RCC 7860 (cell line): ENCODE data around the gene KLF7.

Experiments used
- DNase-seq: peaks from one replicate; pipeline ENCODE4 v3.0.0-alpha.2; 2015; ENCODE audit warnings: low spot score
- FAIRE-seq: peaks from 2 replicates; lab custom pipeline; 2012; peaks lifted over from hg19 to GRCh38; lab: Jason Lieb, UNC

Gene KLF7

DNA sequence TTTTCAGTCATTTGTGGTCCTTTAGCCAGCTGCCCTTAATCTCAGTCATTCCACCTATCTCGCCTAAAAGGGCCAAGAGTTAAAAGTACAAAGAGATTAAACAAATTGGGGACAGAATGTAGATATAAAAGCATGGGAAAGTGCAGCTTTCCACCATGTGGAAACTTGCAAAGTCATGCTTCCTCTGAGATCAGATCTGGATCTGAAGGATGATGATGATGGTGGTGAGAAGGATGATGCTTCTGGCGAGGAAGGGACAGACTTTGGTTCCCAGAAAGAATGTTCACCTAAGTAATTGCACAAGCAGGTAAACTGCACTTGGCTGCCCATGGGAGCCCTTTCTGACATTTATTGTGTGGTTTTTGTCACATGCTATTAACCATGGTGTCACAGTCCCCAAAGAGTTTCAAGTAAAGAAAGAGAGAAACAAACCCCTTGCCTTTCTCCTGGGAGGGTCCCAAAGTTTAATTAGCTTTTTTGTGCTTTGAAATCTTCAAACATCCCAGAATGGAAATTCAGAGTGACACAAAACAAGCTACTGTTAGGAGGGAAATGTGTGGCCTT, 34.7 kb downstream of the KLF7 start:
- DNase-seq (no peak), FAIRE-seq (no peak)

DNA sequence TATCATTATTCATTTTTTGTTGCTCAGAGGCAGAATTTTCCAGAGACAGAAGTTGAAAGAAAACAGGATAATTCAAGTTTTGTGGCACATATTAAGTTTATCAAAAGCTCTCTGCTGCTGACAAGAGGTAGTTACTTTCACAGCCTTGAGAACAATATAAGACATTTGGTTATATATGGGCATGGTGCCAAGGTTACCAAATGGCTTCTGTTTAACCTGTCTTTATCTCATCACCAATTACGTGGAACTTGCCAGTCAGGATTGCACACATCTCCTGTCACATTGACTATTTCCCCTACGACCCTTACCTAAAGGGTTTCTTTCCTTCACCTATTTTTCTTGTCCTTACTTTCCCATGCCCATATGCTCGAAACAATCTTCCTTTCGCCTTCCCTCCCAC, 35.9 kb downstream of the KLF7 start:
- FAIRE-seq, result no peak
- no peak for DNase-seq

DNA sequence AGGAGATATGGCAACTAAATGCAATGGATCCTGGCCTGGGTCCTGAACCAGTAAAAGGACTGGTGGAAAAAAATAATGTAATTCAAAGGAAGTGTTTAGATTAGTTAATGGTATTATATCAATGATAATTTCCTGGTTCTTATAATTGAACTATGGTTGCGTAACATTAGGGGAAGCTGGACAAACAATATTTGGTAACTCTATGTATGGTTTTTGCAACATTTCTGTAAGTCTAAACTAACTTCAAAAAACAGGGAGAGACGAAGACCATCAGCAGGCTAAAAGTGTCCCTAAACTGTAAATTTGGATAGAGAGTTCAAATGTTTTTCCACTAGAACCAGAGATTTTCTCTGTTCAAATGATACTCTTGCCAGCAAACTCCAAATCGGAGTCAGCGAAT, 36.9 kb downstream of the KLF7 start:
- no peak for DNase-seq
- FAIRE-seq, result no peak

DNA sequence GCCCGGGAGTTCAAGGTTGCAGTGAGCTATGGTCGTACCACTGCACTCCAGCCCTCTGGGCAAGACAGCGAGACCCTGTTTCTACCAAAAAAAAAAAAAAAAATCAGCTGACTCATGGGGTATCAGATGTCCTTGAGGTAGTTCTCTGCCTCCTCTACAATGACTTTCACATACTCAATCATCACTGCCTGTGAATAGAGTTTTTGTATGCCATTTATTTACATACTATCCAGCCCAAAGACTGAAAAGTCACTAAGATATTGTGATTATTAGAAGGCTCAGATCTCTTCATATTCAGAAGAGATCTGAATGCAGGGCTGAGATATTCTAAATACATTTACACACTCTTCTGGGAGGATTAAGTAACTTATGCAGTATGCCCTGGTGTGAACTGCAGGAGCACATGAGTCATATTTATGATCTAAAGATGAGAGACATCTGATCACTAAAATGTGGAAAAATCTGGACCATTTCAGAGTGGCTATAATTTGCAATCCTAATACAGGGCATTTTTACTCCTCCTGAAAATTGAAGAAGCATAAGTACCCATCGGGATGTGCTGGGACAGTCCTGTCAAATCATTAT, 38.9 kb downstream of the KLF7 start:
- peak; percentile 11 for FAIRE-seq
- no peak for DNase-seq

DNA sequence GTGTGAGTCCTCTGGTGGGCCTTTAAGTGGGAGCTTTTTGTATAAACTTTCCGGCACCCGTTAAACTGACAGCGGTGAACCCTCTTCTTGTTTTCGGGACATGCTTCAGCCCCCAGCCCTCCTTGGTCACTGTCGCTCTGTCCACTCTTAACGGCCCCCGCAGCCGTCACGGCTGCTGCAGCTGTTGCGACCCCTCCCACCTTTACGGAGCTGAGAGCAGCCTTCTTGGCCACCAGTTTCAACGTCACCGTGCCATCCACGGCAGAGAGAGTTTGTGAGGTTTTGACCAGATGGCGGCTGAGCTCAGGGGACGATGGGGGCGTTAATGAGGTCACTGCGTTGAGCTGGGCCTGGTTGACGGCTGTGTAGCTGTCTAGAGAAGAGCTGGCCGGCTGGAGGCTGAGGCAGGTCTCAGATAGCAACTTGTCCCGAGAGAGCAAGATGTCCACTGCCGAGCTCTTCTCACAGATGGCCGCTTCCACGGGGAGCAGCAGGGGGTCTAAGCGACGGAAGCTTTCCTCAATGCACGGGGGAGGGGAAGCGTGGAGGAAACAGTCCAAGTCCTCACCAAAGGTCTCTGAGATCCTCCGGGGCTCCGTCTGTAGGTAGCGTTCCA, 41.9 kb downstream of the KLF7 start:
- FAIRE-seq, result no peak

DNA sequence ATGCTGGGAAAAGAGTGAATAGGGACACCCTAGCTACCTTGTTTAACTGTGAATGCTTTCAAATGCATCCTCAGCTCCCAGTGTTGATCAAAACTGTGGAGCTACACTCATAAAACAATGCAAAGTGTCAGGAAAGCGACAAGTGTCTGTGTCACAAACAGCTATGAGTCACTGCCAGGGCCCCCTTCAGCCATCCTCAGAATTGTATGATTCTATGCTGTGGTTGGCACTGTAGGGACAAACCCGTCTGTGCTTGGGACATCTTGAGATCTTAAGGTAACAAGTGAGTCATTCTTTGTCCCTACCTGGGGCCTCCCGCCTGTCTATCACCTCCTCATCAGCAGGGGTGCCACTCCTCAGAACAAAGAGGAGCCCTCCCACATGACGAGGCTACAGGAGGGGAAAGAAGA, 42.4 kb downstream of the KLF7 start:
- no peak for DNase-seq

More for the DNA sequence above, 41.9 kb downstream of the KLF7 start:
- DNase-seq, result no peak

DNA sequence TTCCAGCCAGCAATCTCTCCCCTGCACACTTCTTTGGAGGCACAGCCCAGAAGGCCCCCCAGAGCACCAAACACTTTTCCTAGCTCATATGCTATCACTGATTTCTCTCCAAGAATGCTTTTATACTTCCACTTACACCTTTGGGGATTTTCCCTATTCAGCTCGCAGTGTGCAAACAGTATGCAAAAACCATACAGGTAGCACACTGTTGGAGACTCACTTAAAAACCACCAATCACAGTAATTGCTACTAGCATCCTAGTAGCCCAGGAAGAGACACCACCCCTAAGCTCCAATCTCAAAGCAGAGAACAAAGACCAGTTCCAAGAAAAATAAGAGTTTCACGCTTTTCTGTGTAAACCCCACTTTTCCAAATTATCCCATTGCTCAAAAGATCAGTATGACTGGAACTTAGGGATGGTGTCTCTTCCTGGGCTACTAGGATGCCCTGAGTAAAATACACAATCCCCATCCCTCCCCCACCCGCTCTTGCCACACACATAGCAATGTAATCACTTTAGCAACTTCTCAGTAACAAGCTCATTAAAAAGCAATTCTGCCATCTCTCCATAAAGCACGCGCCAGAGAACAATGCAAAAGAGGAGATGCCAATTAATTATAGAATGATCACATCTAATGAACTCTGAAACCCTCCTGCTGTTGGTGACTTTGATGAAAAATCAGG, 43.0 kb downstream of the KLF7 start:
- DNase-seq, result no peak
- no peak for FAIRE-seq

More for the DNA sequence above, 42.4 kb downstream of the KLF7 start:
- no peak for FAIRE-seq

DNA sequence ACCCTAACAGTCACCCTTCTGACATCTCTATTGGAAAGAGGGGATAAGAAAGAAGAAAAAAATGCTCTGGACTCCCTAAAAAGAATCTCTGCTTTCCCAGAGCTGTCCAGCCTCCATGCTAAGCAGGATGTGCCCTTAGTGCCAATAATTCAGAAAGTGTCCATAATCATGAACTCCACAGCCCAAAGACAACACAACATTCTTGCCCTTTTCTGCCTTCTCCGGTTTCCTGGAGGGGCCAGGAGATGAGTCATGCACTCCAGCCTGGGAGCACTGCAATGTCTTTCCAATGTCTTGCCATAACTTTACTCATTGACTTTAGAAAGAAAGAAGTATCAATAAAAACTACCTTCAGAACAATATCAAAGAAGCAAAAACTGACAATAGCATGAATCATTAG, 44.0 kb downstream of the KLF7 start:
- DNase-seq, result peak; percentile 54
- FAIRE-seq, result peak; percentile 85

DNA sequence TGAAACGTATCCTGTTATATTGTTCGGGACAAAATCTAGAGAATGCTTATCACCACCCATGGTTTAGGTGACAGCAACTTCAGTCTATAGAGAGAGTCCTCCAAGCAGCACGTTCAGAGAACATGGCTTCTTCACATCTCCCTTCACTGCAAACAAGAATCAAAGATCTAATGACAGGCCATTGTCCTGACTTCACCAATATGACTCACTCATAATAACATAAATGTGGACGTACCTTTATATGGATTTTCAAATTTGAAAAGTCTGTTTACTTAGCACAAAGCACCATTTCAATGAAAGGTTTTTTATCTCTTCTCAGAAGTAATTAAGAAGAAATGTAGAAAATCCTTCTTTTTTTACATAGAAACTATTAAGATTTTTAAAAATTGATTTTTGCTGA, 46.7 kb downstream of the KLF7 start:
- no peak for DNase-seq
- no peak for FAIRE-seq

DNA sequence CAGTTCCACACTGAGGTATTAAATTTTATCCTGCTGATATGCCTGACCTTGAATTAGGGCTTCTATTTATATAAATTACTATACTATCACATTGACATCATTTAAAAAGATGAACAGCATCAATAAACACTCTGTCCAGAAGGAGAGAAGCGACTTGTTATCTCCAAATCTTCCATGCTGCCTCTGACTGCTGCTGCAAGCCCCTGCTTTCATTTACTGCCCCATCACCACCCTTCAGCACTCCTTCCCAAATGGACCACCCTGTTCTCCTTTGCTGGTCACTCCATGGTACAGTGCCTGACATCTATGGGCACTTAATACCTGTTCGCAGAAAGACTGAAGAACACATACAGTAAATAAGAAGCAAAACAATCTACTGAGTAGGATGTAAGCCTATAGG, 48.1 kb downstream of the KLF7 start:
- DNase-seq, result no peak
- FAIRE-seq, result no peak

DNA sequence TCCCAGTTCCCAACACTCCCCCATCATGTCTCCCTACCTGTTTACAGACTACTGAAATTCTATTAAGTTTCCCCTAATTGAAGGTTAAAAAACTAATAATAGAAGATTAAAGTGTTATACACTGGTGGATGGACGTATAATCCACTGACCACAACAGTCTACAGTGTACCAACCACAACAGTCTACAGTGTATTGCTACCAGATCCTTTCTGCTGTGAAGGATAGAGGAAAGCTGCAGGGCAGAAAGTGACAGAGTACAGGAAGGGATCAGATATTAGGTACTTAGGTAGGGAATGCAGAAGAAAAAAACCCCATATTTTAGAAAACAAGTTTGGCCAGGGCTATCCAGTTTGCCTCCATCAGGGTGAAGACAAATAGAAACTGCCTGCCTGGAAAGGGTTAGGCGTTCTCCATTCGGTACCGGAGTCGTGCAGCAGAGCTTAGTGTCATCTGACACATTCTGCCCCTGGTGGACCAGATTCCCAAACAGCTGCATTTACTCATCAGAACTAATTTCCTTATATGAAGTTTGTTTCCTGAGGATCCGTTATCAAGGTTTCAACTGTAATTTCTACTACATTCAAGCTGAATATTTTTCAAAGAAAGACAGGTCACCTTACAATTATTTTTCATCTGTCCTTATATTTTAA, 49.9 kb downstream of the KLF7 start:
- DNase-seq, result no peak
- no peak for FAIRE-seq

DNA sequence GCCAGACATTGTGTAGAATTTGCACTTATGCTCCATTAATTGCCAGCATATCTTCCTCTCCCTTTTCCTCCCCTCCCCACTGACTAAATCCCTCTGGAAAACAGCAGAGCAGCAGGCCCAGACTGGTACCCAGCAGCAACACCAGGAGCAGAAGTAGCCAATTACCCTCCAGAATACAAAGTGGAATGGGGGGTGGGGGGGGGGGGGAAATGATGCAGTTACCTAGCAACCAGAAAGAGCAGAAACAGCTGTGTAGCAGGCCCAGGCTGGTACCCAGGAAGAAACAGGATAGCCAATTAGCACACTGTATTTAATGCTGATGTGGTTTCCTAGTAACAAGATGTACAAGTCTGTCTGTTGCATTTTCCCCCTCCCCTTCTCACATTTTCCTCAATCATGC, 52.3 kb downstream of the KLF7 start:
- DNase-seq (no peak), FAIRE-seq (no peak)

DNA sequence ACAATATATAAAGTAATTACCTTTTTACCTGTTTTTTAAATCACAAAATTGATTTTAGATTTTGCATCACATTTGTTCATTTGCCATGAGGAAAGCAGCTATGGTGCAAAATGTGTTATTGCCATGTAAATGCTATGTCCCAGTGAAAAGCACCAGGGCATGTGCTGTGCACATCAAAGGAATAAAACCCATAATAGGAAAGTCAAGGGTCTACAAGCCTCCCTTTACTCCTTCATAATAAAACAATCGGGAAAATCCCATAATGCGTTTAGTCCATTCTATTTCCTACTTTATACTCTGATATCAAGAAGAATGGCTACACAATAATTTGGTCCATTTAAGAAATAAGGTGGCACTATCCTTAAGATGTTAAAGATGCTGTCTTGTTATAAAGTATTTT, 53.0 kb downstream of the KLF7 start:
- DNase-seq, result no peak
- no peak for FAIRE-seq

DNA sequence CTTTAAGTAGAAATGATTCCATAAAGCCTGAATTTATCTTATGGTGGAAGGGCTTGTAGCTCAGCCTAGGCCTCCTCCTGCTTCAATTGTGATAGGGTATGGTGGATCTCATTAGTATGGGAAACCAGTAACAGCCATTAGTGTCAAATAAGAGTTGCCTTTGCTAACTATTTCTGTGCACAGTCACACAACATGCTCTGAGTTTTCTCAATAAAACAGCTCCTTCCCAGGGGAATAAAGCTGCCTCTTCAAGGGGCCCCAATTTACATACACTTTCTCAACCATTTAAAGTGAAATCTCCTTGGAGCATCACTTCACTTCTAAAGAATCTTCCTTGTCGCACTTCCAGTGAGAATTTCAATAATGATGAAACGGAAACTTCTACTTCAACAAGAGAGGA, 53.4 kb downstream of the KLF7 start:
- DNase-seq (no peak), FAIRE-seq (no peak)

DNA sequence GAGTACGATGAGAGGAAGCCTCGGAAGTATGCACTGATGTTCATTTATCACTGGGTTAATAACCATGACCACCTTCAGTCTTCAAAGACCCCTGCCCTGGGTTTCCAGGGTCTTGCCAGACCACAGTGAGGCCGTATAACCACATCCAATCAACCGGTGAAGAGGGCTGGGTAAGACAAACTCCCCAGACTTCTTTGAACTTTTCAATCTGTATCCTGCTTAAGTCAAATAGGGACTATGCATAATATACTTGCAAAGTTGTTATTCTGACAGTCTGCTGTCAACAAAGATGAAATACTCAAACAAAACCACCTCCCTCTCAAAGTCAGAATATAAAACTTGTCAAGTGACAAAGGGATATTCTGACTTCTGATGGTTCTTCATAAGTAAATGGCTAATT, 54.0 kb downstream of the KLF7 start:
- FAIRE-seq (no peak), DNase-seq (no peak)

DNA sequence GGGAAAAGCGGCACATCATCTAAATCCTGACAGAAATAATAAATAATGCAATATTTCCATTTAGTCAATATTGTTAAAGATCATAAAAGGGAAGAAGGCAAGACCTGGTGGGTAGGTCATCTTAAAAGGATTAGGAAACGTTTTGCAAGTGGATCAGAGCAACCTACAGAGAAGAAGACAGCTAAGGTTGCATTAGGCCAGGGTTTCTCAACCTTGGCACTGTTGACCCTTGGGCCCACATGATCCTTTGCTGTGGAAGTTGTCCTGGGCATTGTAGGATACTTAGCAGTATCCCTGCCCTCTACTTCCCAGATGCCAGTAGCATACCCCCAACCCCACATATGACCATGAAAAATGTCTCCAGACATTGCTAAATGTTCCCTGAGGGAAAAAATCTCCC, 55.0 kb downstream of the KLF7 start:
- FAIRE-seq, result no peak

DNA sequence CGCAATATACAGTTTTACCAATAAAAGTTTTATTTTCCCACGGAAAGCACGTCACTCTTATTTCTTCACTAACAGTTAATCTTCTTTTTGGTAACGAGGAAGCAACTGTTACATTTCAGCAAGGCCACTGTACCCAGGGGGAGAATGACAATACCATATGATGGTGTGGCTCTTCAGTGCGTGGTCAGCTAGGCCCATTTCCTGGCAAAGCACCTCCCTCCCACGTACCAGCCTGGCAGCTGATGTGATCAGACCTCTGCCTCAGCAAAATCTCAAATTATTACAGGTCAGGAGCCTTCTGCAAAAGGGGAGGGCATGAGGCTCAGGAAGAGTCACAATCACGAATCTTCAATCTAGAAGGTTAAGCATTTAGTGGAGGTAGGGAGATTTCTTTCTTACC, 55.4 kb downstream of the KLF7 start:
- FAIRE-seq (no peak), DNase-seq (no peak)

More for the DNA sequence above, 55.0 kb downstream of the KLF7 start:
- DNase-seq, result no peak

DNA sequence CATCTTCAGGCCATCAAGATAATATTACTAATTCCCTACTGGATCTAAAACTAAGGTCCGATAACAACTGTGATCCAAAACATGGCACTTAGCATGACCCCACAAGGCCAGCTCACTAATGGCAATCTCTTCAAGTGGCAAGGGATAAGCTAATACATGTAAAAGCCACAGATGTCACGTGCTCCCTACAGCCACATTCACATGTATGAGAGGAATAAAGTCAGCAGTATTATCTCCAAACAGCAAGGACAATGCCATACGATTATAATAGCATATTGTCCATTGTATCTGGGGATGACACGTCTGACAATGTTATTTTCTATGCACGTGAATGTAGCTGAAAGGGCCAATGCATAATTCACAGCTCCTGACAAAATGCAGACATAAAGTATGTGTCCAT, 56.0 kb downstream of the KLF7 start:
- FAIRE-seq, result no peak
- no peak for DNase-seq

DNA sequence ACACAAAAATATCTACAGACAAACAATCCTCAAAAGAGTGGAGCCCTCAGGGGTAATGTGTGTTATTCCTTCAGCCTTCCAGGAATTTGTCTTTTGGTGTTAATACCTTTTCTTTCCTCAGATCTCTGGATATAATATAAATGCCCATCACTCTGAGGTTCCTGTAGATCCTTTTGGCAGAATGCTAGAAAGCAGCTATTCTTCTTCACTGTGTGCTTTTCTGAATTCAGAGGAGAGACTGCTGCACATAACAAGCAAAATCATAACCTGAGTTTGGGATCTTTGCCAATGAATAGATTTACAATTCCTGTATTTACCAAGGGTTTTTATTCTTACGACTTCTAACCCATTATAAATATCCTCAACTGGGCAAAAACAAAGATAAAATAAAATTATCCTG, 57.3 kb downstream of the KLF7 start:
- no peak for DNase-seq
- FAIRE-seq, result no peak

DNA sequence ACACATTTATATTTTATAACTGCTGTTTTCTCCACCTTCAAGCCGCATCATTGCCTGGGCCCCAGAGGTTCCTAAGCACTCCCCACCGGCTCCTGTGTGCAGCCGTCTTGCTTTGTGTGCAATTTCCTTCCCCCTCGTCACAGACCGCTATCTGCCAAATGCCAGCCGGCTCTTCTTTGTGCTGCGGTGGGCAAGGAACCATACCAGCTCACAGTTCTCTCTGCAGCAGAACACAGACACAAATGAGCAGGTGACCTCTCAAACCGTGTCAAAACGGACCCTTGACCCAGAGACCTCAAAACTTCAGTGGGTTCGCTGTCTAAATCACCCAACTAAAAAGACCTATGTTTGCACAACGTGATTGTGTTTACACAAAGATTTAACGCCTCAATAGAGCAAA, 58.2 kb downstream of the KLF7 start:
- DNase-seq, result no peak
- no peak for FAIRE-seq

DNA sequence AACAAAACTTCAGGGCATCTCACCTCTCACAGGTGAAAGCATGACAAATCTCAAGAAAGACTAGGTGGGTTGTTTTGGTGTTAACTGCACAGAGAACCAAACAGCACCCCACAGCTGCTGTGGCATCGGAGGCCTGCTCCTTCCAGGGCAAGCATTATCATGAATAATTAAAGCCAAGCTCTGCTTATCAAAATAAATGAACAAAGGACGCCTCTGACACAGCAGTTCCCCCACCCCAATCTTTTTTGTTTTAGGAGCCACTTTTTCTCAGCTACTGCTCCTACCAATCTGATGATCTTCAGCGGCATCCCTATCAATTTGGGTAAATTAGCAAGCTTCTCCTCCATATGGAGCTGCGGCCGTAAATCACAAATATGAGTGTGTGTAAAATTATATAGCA, 58.6 kb downstream of the KLF7 start:
- no peak for DNase-seq
- no peak for FAIRE-seq

DNA sequence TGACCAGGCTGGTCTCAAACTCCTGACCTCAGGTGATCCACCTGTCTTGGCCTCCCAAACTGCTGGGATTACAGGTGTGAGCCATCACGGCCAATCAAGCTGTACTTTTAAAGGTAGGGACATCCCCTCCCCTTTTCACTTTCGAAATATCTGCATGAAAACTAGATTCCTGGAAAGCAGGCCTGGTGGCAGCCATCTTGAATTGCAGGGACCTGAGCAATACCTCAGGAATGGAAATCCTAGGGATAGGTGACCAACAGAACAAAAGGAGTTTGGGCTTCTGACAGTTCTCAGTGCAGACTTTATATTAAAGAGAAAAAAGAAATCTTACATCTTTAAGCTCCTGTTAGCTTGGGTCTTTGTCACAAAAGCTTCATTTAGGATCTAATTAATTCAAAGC, 62.6 kb downstream of the KLF7 start:
- FAIRE-seq (no peak), DNase-seq (no peak)
